ENCODE data around the gene RSU1. TPM values are rescaled to one million over a fixed set of nuclear protein-coding genes. Genes with fewer than 3 reads are reported as not detected.

The RSU1 gene
- total RNA-seq, 1 donor from 2014 or later: 25.0 TPM

DNA sequence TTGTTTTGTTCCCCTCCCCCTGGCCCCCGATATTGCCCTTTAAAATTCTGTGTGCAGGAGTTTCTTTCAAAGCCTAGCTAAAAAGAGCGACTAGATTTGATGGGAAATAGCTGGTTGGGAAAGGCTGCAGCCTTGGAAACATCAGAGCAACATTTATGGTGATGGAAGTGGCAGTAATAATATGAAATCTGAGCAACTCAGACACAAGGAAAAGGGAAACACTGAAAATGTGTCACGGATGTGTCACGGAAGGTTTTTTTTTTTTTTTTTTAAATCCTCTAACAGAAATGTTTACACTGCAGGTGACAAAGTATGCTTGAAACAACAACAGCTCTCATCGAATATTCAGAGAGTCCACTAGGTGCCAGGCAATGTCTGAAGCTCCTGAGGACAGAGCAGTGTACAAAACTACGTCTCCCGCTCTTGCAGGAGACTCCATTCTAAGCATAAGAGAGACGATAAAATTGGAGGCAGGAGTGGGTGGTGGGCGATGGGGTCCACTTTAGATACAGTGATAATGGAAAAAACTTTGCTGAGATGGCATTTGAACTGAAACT is 143.0 kb downstream of the RSU1 start:
- FAIRE-seq (no peak), DNase-seq (ENCODE audit: low read depth) (no peak)
- Histone ChIP-seq H3K4me3 (ENCODE audit: low read depth, low read length) (no peak overlapping the region), H3K27me3 (ENCODE audit: control insufficient read depth, insufficient read depth, low read length) (no peaks in the 10 kb centered on the region), H3K36me3 (ENCODE audit: control insufficient read depth, insufficient read depth, low read length) (no peaks in the 10 kb centered on the region)
- TF ChIP-seq, protein P1, sequence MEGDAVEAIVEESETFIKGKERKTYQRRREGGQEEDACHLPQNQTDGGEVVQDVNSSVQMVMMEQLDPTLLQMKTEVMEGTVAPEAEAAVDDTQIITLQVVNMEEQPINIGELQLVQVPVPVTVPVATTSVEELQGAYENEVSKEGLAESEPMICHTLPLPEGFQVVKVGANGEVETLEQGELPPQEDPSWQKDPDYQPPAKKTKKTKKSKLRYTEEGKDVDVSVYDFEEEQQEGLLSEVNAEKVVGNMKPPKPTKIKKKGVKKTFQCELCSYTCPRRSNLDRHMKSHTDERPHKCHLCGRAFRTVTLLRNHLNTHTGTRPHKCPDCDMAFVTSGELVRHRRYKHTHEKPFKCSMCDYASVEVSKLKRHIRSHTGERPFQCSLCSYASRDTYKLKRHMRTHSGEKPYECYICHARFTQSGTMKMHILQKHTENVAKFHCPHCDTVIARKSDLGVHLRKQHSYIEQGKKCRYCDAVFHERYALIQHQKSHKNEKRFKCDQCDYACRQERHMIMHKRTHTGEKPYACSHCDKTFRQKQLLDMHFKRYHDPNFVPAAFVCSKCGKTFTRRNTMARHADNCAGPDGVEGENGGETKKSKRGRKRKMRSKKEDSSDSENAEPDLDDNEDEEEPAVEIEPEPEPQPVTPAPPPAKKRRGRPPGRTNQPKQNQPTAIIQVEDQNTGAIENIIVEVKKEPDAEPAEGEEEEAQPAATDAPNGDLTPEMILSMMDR (IDR thresholded peaks at IDR 0.05; ENCODE audit: insufficient read depth, low read length, severe bottlenecking): no peak

DNA sequence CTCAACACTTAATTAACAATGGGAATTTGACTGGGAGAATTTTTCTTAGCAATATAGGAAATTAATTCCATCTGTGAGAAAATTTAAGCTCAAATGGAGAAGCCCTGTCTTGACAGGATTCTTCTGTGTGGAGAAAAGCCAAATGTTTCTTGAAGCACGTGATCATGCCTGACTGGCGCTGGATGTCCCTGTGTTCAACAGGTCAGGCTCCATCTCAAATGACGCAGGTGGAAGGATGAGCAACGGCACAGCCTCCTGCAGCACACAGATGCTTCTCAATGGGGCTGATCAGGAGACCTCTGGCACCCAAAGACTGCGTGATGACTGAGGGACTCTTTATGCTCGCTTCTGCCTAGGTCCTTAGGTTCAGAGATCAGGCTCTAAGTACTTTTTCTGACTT is 143.8 kb downstream of the RSU1 start:
- Histone ChIP-seq H3K27me3 (ENCODE audit: control insufficient read depth, insufficient read depth, low read length) (no peaks in the 10 kb centered on the region), H3K4me3 (ENCODE audit: low read depth, low read length) (no peak overlapping the region), H3K36me3 (ENCODE audit: control insufficient read depth, insufficient read depth, low read length) (no peaks in the 10 kb centered on the region)
- TF ChIP-seq, protein P1 (IDR thresholded peaks at IDR 0.05; ENCODE audit: insufficient read depth, low read length, severe bottlenecking): no peak
- FAIRE-seq: no peak
- no peak for DNase-seq (ENCODE audit: low read depth)

DNA sequence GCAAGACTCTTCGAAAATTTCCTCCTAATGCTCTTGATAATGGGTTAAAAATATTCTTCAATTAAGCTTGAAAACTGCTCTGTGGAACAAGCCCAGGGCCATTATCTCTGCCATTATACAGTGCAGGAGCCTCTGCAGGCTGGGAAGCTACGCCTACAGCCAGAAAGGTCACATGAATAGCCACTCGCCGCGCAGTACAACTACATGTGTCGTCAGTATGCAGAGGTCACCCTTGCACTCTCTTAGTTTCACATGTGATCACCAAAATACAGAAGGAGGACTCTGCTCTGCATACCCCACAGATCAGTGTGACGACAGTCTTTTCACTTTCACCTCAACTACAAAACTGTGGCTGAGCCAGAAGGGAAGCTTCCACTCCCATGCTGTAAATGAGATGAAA is 153.8 kb downstream of the RSU1 start:
- Histone ChIP-seq H3K27me3 (ENCODE audit: control insufficient read depth, insufficient read depth, low read length) (no peaks in the 10 kb centered on the region), H3K4me3 (ENCODE audit: low read depth, low read length) (no peak overlapping the region), H3K36me3 (ENCODE audit: control insufficient read depth, insufficient read depth, low read length) (no peaks in the 10 kb centered on the region)
- no peak for DNase-seq (ENCODE audit: low read depth)
- TF ChIP-seq, protein P1 (IDR thresholded peaks at IDR 0.05; ENCODE audit: insufficient read depth, low read length, severe bottlenecking): no peak
- FAIRE-seq: no peak

DNA sequence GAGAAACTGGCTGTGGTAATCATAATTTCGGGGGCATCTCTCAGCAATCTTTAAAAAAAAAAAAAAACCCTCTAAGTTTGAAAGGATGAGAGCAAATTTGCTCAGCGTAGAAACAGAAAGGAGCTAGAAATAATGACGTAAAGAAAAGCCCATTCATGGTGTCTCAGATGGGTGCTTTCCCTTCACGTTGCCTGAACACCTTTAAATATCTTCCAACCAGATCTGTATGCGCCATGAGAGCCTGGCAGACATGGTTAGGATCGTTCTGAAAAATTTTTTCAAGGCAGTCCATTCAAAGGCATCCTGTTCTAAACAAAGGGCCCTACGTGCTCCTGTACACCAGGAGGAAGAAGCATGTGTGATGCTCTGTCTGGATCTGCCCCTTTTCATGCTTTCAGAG is 154.3 kb downstream of the RSU1 start:
- H3K36me3 ChIP-seq (ENCODE audit: control insufficient read depth, insufficient read depth, low read length): no peaks in the 10 kb centered on the region
- TF ChIP-seq, protein P1 (IDR thresholded peaks at IDR 0.05; ENCODE audit: insufficient read depth, low read length, severe bottlenecking): no peak
- FAIRE-seq (no peak), DNase-seq (ENCODE audit: low read depth) (no peak)
- no peaks in the 10 kb centered on the region for H3K27me3 ChIP-seq (ENCODE audit: control insufficient read depth, insufficient read depth, low read length)
- H3K4me3 ChIP-seq (ENCODE audit: low read depth, low read length): no peak overlapping the region

DNA sequence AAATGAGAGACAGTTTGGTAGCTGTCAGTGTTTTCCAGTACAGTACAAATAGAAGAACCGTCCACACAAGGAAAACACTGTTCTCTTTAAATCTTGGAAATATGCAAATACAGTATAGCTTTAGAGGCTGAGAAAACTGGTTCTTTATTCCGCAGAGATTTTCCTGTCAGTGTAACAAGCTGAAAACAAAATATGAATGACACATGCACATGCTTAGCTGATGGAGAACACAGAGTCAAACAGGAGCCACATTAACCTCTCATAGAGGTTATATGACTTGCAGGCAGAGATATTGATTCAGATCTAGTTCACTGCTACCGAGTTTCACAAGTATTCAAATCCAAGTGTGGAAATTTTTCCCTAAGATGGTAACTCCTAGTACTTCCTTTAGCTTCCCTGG is 160.3 kb downstream of the RSU1 start:
- no peaks in the 10 kb centered on the region for H3K27me3 ChIP-seq (ENCODE audit: control insufficient read depth, insufficient read depth, low read length)
- no peaks in the 10 kb centered on the region for H3K36me3 ChIP-seq (ENCODE audit: control insufficient read depth, insufficient read depth, low read length)
- H3K4me3 ChIP-seq (ENCODE audit: low read depth, low read length): no peak overlapping the region
- TF ChIP-seq, protein P1 (IDR thresholded peaks at IDR 0.05; ENCODE audit: insufficient read depth, low read length, severe bottlenecking): no peak
- DNase-seq (ENCODE audit: low read depth): no peak
- no peak for FAIRE-seq

DNA sequence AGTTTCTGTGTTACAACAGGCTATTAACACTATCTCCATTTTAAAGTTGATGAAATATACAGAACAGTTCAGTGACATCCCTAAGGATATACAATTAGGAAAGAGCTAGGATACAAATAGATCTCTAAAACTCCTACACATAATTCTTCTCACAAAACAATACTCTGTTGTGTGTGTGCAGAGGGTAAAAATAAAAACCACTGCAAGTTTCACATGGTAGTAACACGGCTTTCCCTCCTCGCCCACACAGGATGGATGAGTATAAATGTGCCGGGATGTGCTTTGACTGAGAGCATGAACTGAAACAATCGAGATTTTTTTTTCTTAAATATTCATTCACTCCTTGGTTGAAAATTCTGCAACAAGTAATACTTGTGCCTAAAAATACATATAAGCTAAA is 164.0 kb downstream of the RSU1 start:
- TF ChIP-seq, protein P1 (IDR thresholded peaks at IDR 0.05; ENCODE audit: insufficient read depth, low read length, severe bottlenecking): no peak
- FAIRE-seq (no peak), DNase-seq (ENCODE audit: low read depth) (no peak)
- H3K27me3 ChIP-seq (ENCODE audit: control insufficient read depth, insufficient read depth, low read length): no peaks in the 10 kb centered on the region
- H3K4me3 ChIP-seq (ENCODE audit: low read depth, low read length): no peak overlapping the region
- no peaks in the 10 kb centered on the region for H3K36me3 ChIP-seq (ENCODE audit: control insufficient read depth, insufficient read depth, low read length)

All from bronchial epithelial cell (primary cell).